Measurements from ENCODE around the gene CABP5. TPM values are rescaled to one million over a fixed set of nuclear protein-coding genes. Genes with fewer than 3 reads are reported as not detected.

CABP5 gene
- total and polyA plus RNA-seq, 10 of the 15 experiments (the other 5 are each of a cell fraction or from before 2014, with no cell fraction given): not detected

DNA sequence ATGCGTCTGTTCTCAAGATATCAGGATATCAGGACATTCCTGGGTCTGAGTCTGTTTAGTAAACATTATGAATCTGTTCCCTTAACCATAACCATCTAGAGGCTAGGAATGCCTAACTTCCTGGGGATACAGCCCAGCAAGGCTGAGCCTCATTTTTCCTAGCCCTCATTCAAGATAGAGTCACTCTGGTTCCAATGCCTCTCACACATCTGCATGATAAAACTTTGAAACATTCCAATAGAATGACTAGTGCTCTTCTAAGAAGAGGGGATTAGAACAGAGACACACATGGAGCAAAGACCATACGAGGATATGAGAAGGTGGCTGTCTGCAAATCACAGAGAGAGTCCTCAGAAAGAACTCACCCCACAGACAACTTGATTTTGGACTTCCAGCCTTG lies 20.6 kb upstream of the CABP5 start:
- Histone ChIP-seq H2AFZ (ENCODE audit: control insufficient read depth, low read depth, low read length) (no peak overlapping the region), H3K27ac (ENCODE audit: control insufficient read depth, insufficient read depth) (no peak overlapping the region), H3K9ac (ENCODE audit: control insufficient read depth, insufficient read depth, low read length) (no peak overlapping the region), H3K4me2 (ENCODE audit: control insufficient read depth, insufficient read depth) (no peak overlapping the region), H3K27me3 (replicated peaks in 1 of 2; ENCODE audit: control insufficient read depth in 2 of 2, insufficient read depth in 2 of 2, low read length in 1 of 2) (no peaks in the 10 kb centered on the region), H3K4me1 (ENCODE audit: control insufficient read depth, insufficient read depth, low read length) (no peaks in the 10 kb centered on the region), H3K9me3 (replicated peaks; ENCODE audit: control insufficient read depth, insufficient read depth, low read length) (no peaks in the 10 kb centered on the region), H3K79me2 (ENCODE audit: control insufficient read depth, insufficient read depth, low read length) (no peaks in the 10 kb centered on the region), H3K36me3 (ENCODE audit: control insufficient read depth in 2 of 2, insufficient read depth in 2 of 2, low read length in 1 of 2) (no peaks in the 10 kb centered on the region), H4K20me1 (ENCODE audit: control insufficient read depth, insufficient read depth) (no peaks in the 10 kb centered on the region), H3K4me3 (no peak overlapping the region)
- ChIA-PET RAD21 (ENCODE audit: unreplicated experiment) (no interaction called here), SMC1A (ENCODE audit: uncharacterized antibody, unreplicated experiment) (no interaction called here), CTCF (no interaction called here), POLR2A (interaction anchor here (0.6 kb wide), 1 partner anchor 101 kb away, joined by 3 read pairs; no protein-coding TSS in a partner anchor)
- no peak for DNase-seq (ENCODE audit: low read depth, low spot score)
- no peak for ATAC-seq
- in situ Hi-C loops (cut with MboI): no loop called here
- TF ChIP-seq, protein P1, sequence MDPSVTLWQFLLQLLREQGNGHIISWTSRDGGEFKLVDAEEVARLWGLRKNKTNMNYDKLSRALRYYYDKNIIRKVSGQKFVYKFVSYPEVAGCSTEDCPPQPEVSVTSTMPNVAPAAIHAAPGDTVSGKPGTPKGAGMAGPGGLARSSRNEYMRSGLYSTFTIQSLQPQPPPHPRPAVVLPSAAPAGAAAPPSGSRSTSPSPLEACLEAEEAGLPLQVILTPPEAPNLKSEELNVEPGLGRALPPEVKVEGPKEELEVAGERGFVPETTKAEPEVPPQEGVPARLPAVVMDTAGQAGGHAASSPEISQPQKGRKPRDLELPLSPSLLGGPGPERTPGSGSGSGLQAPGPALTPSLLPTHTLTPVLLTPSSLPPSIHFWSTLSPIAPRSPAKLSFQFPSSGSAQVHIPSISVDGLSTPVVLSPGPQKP (IDR thresholded peaks at IDR 0.05; ENCODE audit: low read depth, low read length): no peak
- TF ChIP-seq, protein P2, sequence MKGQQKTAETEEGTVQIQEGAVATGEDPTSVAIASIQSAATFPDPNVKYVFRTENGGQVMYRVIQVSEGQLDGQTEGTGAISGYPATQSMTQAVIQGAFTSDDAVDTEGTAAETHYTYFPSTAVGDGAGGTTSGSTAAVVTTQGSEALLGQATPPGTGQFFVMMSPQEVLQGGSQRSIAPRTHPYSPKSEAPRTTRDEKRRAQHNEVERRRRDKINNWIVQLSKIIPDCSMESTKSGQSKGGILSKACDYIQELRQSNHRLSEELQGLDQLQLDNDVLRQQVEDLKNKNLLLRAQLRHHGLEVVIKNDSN (IDR thresholded peaks at IDR 0.05; ENCODE audit: borderline replicate concordance, extremely low read length, insufficient read depth, low read depth, low read length): no peak
- intact Hi-C loops (cut with micrococcal nuclease; ENCODE audit: unreplicated experiment): no loop called here
- no TSS peak for BruUV-seq (replicated peaks)
- WGBS (ENCODE audit: insufficient coverage, insufficient replicate concordance, low lambda C conversion rate, missing lambda C conversion rate): 50% methylated on average over 2 of the region's 2 CpGs
- FAIRE-seq: no peak

DNA sequence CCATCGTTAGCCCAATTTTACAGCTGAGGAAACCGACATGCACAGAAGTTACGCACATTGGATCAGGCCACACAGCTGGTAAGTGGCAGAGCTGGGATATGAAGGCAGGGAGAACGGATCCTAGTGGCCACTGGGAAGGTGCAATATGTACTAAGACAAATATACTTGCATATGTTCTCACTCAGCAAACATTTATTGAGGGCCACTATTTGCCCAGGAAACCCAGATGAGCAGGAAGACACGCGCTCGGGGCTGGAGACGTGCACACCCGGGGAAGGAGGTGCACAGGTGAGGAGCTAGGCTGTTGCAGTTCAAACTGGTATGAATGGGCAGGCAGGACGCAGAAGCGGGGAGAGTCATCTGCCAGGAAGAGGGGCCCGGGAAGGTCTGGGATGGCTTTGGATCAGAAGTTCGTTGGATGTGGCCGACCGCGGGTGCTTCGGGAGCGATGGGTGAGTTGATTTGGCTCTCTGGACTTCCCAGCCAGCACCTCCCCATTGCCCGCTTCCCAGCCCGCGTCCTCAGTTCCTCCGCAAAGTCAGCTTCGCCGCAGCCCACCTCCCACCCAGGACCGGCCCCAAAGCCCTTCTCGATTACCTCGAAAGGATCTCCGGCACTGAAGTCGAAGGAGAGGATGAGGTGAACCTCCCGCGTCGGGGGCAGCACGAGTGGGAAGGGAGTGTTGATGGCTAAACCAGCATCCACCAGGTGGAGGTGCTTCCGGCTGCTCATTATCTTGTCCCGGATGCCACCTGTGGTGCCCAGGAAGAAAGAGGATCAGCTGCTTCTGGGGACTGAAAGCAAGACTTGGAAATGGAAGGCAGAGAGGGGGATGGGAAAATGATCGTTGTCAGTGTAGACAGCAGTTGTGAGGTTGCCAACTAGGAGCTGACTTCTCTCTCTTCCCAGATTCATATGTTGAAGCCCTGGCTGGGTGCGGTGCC lies 17.8 kb upstream of the CABP5 start:
- CTCF ChIA-PET: no interaction called here
- Histone ChIP-seq H3K9ac (ENCODE audit: control insufficient read depth, insufficient read depth, low read length) (no peak overlapping the region), H2AFZ (ENCODE audit: control insufficient read depth, low read depth, low read length) (no peak overlapping the region), H4K20me1 (ENCODE audit: control insufficient read depth, insufficient read depth) (no peaks in the 10 kb centered on the region), H3K4me2 (ENCODE audit: control insufficient read depth, insufficient read depth) (no peak overlapping the region), H3K4me1 (ENCODE audit: control insufficient read depth, insufficient read depth, low read length) (no peaks in the 10 kb centered on the region), H3K27me3 (replicated peaks in 1 of 2; ENCODE audit: control insufficient read depth in 2 of 2, insufficient read depth in 2 of 2, low read length in 1 of 2) (no peaks in the 10 kb centered on the region), H3K36me3 (ENCODE audit: control insufficient read depth in 2 of 2, insufficient read depth in 2 of 2, low read length in 1 of 2) (no peaks in the 10 kb centered on the region), H3K4me3 (no peak overlapping the region), H3K27ac (ENCODE audit: control insufficient read depth, insufficient read depth) (no peak overlapping the region), H3K79me2 (ENCODE audit: control insufficient read depth, insufficient read depth, low read length) (no peaks in the 10 kb centered on the region), H3K9me3 (replicated peaks; ENCODE audit: control insufficient read depth, insufficient read depth, low read length) (no peaks in the 10 kb centered on the region)
- BruUV-seq (replicated peaks): no TSS peak
- no peak for DNase-seq (ENCODE audit: low read depth, low spot score)
- in situ Hi-C loops (cut with MboI): no loop called here
- ATAC-seq: no peak
- RAD21 ChIA-PET (ENCODE audit: unreplicated experiment): no interaction called here
- POLR2A ChIA-PET: no interaction called here
- SMC1A ChIA-PET (ENCODE audit: uncharacterized antibody, unreplicated experiment): no interaction called here
- intact Hi-C loops (cut with micrococcal nuclease; ENCODE audit: unreplicated experiment): no loop called here
- WGBS (ENCODE audit: insufficient coverage, insufficient replicate concordance, low lambda C conversion rate, missing lambda C conversion rate): 49% methylated on average over 37 of the region's 37 CpGs
- no peak for FAIRE-seq
- TF ChIP-seq RAD51 (IDR thresholded peaks at IDR 0.05) (no peak), ZNF217 (IDR thresholded peaks at IDR 0.05) (no peak), WRNIP1 (IDR thresholded peaks at IDR 0.05; ENCODE audit: borderline replicate concordance, low read depth, low read length) (no peak), POLR2AphosphoS2 (IDR thresholded peaks at IDR 0.05; ENCODE audit: low read depth, low read length) (no peak), RFX5 (IDR thresholded peaks at IDR 0.05; ENCODE audit: low read depth, low read length) (no peak), EED (IDR thresholded peaks at IDR 0.05; ENCODE audit: low read depth) (no peak)
- TF ChIP-seq, protein P3, sequence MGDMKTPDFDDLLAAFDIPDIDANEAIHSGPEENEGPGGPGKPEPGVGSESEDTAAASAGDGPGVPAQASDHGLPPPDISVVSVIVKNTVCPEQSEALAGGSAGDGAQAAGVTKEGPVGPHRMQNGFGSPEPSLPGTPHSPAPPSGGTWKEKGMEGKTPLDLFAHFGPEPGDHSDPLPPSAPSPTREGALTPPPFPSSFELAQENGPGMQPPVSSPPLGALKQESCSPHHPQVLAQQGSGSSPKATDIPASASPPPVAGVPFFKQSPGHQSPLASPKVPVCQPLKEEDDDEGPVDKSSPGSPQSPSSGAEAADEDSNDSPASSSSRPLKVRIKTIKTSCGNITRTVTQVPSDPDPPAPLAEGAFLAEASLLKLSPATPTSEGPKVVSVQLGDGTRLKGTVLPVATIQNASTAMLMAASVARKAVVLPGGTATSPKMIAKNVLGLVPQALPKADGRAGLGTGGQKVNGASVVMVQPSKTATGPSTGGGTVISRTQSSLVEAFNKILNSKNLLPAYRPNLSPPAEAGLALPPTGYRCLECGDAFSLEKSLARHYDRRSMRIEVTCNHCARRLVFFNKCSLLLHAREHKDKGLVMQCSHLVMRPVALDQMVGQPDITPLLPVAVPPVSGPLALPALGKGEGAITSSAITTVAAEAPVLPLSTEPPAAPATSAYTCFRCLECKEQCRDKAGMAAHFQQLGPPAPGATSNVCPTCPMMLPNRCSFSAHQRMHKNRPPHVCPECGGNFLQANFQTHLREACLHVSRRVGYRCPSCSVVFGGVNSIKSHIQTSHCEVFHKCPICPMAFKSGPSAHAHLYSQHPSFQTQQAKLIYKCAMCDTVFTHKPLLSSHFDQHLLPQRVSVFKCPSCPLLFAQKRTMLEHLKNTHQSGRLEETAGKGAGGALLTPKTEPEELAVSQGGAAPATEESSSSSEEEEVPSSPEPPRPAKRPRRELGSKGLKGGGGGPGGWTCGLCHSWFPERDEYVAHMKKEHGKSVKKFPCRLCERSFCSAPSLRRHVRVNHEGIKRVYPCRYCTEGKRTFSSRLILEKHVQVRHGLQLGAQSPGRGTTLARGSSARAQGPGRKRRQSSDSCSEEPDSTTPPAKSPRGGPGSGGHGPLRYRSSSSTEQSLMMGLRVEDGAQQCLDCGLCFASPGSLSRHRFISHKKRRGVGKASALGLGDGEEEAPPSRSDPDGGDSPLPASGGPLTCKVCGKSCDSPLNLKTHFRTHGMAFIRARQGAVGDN (IDR thresholded peaks at IDR 0.05): no peak

All from GM12878 (cell line).